C4-2B (cell line): ENCODE results near the gene SRPK2.
"Not testable (repeated sequence)": the region's sequence is repeated elsewhere in the genome, so short reads cannot be mapped to it uniquely, and the experiment has no call there.

ENCODE experiments used
- ZFX ChIP-seq: fragments of 450-650 bp; IDR thresholded peaks from 2 replicates; pipeline ENCODE4 v1.6.1; 2017
- TF ChIP-seq, protein P1 (sequence below): fragments of 450-650 bp; conservative IDR thresholded peaks from 2 replicates; pipeline ENCODE4 v1.5.1; 2017; ENCODE audit warnings: mild to moderate bottlenecking

- TF ChIP-seq, protein P1, sequence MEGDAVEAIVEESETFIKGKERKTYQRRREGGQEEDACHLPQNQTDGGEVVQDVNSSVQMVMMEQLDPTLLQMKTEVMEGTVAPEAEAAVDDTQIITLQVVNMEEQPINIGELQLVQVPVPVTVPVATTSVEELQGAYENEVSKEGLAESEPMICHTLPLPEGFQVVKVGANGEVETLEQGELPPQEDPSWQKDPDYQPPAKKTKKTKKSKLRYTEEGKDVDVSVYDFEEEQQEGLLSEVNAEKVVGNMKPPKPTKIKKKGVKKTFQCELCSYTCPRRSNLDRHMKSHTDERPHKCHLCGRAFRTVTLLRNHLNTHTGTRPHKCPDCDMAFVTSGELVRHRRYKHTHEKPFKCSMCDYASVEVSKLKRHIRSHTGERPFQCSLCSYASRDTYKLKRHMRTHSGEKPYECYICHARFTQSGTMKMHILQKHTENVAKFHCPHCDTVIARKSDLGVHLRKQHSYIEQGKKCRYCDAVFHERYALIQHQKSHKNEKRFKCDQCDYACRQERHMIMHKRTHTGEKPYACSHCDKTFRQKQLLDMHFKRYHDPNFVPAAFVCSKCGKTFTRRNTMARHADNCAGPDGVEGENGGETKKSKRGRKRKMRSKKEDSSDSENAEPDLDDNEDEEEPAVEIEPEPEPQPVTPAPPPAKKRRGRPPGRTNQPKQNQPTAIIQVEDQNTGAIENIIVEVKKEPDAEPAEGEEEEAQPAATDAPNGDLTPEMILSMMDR: not testable (repeated sequence)
- TF ChIP-seq ZFX: not testable (repeated sequence)
Measured at GRCh38 chr7:105324606-105325005, 64.1 kb downstream of the SRPK2 start.
